ENCODE data around the gene NISCH. TPM values are rescaled to one million over a fixed set of nuclear protein-coding genes. Genes with fewer than 3 reads are reported as not detected.

The NISCH gene
- total and polyA plus RNA-seq, 7 donors = 14.3 to 33.4 (median 23.6) TPM

DNA sequence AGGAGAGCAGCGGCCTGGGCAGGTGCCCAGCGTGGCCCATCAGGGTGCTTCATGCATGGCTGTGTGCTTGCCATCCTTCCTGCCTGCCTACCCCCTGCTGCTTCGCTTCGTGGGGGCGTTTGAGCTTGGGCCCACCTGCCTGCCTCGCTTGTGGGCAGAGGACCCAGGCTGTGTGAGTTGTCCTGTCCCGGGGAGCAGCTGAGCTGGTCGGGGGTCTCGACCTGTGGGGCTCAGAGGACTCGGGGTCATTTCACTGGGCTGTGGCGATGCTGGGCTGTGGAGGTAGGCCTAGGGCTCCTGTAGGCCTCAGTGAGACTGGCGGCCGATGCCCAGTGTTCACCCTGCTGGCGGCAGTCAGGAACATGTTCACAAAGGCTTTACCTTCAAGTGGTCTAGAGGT lies 27.7 kb downstream of the NISCH start:
- peak overlapping the region; percentile 68 for H3K27ac ChIP-seq
- intact Hi-C loops (cut with DNase I) = loop anchor here in 1 of 2 donors (10.0 kb wide), 1 partner anchor 192 kb away; no protein-coding TSS in a partner anchor
- DNase-seq = peak in 1 of 2 donors; percentile 17
- H3K9me3 ChIP-seq = no peaks in the 10 kb centered on the region
- peaks cover 4 to 87% of the 10 kb centered on the region in 2 donors for H3K36me3 ChIP-seq (ENCODE audit: insufficient read depth in 1 of 2, low read depth in 1 of 2)
- ATAC-seq = peak in 3 of 4 donors; percentile 3 to 26 (median 21)
- H3K27me3 ChIP-seq (ENCODE audit: insufficient read depth in 3 of 3, low read length in 2 of 3) = no peaks in the 10 kb centered on the region
- no peak overlapping the region for H3K4me3 ChIP-seq
- TF ChIP-seq, protein P1, sequence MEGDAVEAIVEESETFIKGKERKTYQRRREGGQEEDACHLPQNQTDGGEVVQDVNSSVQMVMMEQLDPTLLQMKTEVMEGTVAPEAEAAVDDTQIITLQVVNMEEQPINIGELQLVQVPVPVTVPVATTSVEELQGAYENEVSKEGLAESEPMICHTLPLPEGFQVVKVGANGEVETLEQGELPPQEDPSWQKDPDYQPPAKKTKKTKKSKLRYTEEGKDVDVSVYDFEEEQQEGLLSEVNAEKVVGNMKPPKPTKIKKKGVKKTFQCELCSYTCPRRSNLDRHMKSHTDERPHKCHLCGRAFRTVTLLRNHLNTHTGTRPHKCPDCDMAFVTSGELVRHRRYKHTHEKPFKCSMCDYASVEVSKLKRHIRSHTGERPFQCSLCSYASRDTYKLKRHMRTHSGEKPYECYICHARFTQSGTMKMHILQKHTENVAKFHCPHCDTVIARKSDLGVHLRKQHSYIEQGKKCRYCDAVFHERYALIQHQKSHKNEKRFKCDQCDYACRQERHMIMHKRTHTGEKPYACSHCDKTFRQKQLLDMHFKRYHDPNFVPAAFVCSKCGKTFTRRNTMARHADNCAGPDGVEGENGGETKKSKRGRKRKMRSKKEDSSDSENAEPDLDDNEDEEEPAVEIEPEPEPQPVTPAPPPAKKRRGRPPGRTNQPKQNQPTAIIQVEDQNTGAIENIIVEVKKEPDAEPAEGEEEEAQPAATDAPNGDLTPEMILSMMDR (IDR thresholded peaks at IDR 0.05) = no peak
- WGBS, 3 donors = 86 to 89% (median 87%) methylated on average over 14 of the region's 14 CpGs
- H3K4me1 ChIP-seq = peaks cover 18% of the 10 kb centered on the region

DNA sequence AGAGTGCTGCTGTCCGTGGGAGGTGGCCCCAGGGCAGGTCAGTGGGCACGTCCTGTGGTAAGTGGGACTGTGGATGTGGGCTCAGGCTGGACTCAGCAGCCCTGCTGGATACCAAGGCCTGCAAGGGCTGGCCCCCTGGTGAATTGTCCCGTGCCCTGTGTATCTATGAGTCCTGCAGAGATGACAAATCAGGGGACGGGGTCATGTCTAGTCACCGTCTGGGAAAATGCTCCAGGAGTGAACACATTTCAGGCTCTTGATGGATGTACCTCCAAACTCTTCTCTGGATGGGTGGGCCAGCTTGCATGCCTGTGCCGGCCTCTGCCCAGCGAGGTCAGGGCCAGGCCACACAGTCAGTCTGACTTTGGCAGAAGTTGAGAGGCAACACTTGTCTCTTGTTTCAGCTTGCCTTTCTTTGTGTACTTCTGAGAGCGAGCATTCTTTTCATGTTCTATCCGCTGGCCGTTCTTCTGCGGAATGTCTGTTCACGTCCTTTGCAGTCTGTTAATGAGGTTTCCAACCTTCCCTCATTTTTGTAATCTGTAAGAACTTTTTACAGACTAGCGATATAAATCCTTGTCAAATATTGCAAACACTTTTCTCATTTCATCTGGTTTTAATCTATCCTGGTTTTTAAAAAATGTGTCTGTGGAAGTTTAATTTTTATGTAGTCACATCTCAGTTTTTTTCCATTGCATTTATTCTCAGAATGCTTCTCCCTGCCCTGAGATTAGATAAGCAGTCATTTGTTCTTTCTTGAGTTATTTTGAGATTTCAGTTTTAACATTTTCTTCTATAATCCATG lies 28.4 kb downstream of the NISCH start:
- peaks cover 4 to 87% of the 10 kb centered on the region in 2 donors for H3K36me3 ChIP-seq (ENCODE audit: insufficient read depth in 1 of 2, low read depth in 1 of 2)
- DNase-seq = peak in 1 of 2 donors; percentile 33
- no peaks in the 10 kb centered on the region for H3K27me3 ChIP-seq (ENCODE audit: insufficient read depth in 3 of 3, low read length in 2 of 3)
- no peak overlapping the region for H3K4me3 ChIP-seq
- no peaks in the 10 kb centered on the region for H3K9me3 ChIP-seq
- H3K27ac ChIP-seq = peak overlapping the region; percentile 68
- TF ChIP-seq, protein P1 (IDR thresholded peaks at IDR 0.05) = no peak
- 39 to 58% (median 43%) methylated on average over 13 of the region's 13 CpGs for WGBS, 3 donors
- intact Hi-C loops (cut with DNase I) = loop anchor here in 1 of 2 donors (10.0 kb wide), 1 partner anchor 191 kb away; no protein-coding TSS in a partner anchor
- peak; percentile 56 to 80 (median 70) for ATAC-seq
- H3K4me1 ChIP-seq = peaks cover 18% of the 10 kb centered on the region

DNA sequence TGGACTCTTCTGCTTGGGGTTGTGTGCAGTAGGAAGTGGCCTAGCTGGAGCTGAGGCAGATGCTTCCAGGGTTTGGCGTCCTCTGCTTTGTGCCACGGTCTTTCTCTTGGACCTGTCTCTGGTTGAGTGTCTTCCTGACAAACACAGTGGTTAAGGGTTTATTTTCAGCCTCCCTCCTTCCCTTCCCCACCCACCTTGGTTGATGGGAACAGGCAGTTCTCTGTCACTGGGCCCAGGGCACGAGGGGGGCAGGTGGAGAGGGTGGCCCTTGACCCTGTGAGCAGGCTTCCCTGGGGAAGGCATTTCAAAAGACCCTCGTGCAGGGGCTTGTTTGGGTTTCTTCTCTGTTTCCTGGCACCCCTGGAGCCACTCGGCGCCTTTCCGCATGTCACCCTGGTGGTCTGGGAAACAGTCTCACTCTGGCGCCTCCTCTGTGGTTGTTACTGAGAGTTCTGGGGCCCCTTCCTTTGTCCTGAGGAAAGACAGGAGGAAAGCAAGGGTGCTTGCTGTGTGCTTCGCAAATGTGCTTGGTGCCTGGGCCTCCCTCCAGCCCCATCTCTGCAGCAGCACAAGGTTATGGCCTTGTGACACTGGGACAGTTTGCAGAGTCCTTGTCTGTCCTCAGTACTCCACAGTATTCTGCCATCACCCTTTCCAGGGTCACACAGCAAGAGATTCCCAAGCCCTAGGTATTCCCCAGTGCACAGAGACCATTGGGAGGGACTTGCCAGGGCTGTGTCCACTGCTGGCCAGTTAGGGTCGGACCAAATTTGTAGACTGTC lies 29.5 kb downstream of the NISCH start:
- no peak overlapping the region for H3K4me3 ChIP-seq
- no peaks in the 10 kb centered on the region for H3K27me3 ChIP-seq (ENCODE audit: insufficient read depth in 3 of 3, low read length in 2 of 3)
- H3K36me3 ChIP-seq (ENCODE audit: insufficient read depth in 1 of 2, low read depth in 1 of 2) = peaks cover 4 to 87% of the 10 kb centered on the region in 2 donors
- WGBS, 3 donors = 59 to 72% (median 62%) methylated on average over 9 to 10 of the region's 10 CpGs
- H3K27ac ChIP-seq = peak overlapping the region; percentile 68
- TF ChIP-seq, protein P1 (IDR thresholded peaks at IDR 0.05) = no peak
- DNase-seq (peak in 1 of 2 donors; percentile 21), ATAC-seq (peak; percentile 17 to 70 (median 50))
- peaks cover 23% of the 10 kb centered on the region for H3K4me1 ChIP-seq
- intact Hi-C loops (cut with DNase I) = loop anchor here in 1 of 2 donors (10.0 kb wide), 1 partner anchor 190 kb away; no protein-coding TSS in a partner anchor
- no peaks in the 10 kb centered on the region for H3K9me3 ChIP-seq

DNA sequence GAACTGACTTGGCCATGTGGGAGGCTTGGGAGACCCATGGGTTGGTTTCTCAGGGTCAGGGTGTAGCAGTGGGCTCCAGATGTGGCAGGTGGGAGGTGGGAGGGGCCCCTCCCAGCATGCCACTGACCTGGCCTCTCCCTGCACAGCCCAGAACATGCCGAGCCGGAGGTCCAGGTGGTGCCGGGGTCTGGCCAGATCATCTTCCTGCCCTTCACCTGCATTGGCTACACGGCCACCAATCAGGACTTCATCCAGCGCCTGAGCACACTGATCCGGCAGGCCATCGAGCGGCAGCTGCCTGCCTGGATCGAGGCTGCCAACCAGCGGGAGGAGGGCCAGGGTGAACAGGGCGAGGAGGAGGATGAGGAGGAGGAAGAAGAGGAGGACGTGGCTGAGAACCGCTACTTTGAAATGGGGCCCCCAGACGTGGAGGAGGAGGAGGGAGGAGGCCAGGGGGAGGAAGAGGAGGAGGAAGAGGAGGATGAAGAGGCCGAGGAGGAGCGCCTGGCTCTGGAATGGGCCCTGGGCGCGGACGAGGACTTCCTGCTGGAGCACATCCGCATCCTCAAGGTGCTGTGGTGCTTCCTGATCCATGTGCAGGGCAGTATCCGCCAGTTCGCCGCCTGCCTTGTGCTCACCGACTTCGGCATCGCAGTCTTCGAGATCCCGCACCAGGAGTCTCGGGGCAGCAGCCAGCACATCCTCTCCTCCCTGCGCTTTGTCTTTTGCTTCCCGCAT lies 31.8 kb downstream of the NISCH start:
- intact Hi-C loops (cut with DNase I) = loop anchor here in 1 of 2 donors (10.0 kb wide), 1 partner anchor 188 kb away; no protein-coding TSS in a partner anchor
- no peak for ATAC-seq
- H3K36me3 ChIP-seq (ENCODE audit: insufficient read depth in 1 of 2, low read depth in 1 of 2) = peaks cover 4 to 87% of the 10 kb centered on the region in 2 donors
- 87 to 89% (median 87%) methylated on average over 30 to 31 of the region's 31 CpGs for WGBS, 3 donors
- no peaks in the 10 kb centered on the region for H3K9me3 ChIP-seq
- DNase-seq = peak in 1 of 2 donors; percentile 13
- H3K27ac ChIP-seq = no peak overlapping the region
- no peaks in the 10 kb centered on the region for H3K27me3 ChIP-seq (ENCODE audit: insufficient read depth in 3 of 3, low read length in 2 of 3)
- peaks cover 29% of the 10 kb centered on the region for H3K4me1 ChIP-seq
- H3K4me3 ChIP-seq = no peak overlapping the region
- TF ChIP-seq, protein P1 (IDR thresholded peaks at IDR 0.05) = no peak
